Measurements from ENCODE around the gene SLC40A1. TPM values are rescaled to one million over a fixed set of nuclear protein-coding genes. Genes with fewer than 3 reads are reported as not detected.

Gene SLC40A1
- total and polyA plus RNA-seq, 4 donors, result 97.4 to 572 (median 168) TPM

DNA sequence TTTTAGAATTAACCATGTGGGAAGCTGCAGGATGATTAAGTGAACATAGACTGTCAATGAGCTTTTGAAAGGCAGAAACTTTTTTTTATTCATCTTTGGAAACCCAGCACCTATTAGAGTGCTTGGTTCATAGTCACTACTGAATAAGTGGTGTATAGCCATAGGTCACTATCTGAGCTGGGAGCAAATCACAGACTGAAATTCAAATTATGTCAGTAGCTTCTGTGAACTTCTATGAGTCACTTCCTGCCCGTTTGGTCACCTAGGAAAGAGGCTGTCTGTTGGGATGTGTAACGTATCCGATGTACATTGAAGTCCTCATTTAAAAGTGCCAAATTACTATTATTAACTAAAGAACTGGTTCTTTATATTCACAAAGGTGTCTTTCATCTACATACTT lies 20.5 kb upstream of the SLC40A1 start:
- Histone ChIP-seq H3K9ac (ENCODE audit: low read depth in 1 of 2, low read length in 2 of 2) (no peak overlapping the region), H3K4me3 (ENCODE audit: low read depth in 1 of 3, low read length in 3 of 3) (no peak overlapping the region), H3K9me3 (ENCODE audit: control insufficient read depth in 4 of 4, low read length in 3 of 4) (no peaks in the 10 kb centered on the region), H3K27ac (ENCODE audit: low read depth in 1 of 2, low read length in 2 of 2) (no peak overlapping the region), H3K4me1 (ENCODE audit: control insufficient read depth in 4 of 4, insufficient read depth in 4 of 4, low read length in 3 of 4) (no peaks in the 10 kb centered on the region), H3K27me3 (ENCODE audit: control insufficient read depth in 4 of 4, insufficient read depth in 4 of 4, low read length in 3 of 4) (no peaks in the 10 kb centered on the region), H3K36me3 (ENCODE audit: control insufficient read depth in 4 of 4, insufficient read depth in 3 of 4, low read depth in 1 of 4, low read length in 3 of 4) (no peaks in the 10 kb centered on the region)
- TF ChIP-seq HNF4G (IDR thresholded peaks at IDR 0.05), result no peak
- no peak for TF ChIP-seq NR2F2 (IDR thresholded peaks at IDR 0.05)
- no peak for TF ChIP-seq CTCF (IDR thresholded peaks at IDR 0.05; ENCODE audit: low read depth, low read length, missing input control)
- no peak for TF ChIP-seq JUND (IDR thresholded peaks at IDR 0.05)
- TF ChIP-seq, protein P1, sequence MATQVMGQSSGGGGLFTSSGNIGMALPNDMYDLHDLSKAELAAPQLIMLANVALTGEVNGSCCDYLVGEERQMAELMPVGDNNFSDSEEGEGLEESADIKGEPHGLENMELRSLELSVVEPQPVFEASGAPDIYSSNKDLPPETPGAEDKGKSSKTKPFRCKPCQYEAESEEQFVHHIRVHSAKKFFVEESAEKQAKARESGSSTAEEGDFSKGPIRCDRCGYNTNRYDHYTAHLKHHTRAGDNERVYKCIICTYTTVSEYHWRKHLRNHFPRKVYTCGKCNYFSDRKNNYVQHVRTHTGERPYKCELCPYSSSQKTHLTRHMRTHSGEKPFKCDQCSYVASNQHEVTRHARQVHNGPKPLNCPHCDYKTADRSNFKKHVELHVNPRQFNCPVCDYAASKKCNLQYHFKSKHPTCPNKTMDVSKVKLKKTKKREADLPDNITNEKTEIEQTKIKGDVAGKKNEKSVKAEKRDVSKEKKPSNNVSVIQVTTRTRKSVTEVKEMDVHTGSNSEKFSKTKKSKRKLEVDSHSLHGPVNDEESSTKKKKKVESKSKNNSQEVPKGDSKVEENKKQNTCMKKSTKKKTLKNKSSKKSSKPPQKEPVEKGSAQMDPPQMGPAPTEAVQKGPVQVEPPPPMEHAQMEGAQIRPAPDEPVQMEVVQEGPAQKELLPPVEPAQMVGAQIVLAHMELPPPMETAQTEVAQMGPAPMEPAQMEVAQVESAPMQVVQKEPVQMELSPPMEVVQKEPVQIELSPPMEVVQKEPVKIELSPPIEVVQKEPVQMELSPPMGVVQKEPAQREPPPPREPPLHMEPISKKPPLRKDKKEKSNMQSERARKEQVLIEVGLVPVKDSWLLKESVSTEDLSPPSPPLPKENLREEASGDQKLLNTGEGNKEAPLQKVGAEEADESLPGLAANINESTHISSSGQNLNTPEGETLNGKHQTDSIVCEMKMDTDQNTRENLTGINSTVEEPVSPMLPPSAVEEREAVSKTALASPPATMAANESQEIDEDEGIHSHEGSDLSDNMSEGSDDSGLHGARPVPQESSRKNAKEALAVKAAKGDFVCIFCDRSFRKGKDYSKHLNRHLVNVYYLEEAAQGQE (IDR thresholded peaks at IDR 0.05), result no peak
- TF ChIP-seq RAD21 (IDR thresholded peaks at IDR 0.05), result no peak
- TF ChIP-seq, protein P2, sequence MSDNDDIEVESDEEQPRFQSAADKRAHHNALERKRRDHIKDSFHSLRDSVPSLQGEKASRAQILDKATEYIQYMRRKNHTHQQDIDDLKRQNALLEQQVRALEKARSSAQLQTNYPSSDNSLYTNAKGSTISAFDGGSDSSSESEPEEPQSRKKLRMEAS (IDR thresholded peaks at IDR 0.05), result no peak
- 75% methylated on average over 3 of the region's 3 CpGs for WGBS
- no peak for DNase-seq (ENCODE audit: low spot score)

DNA sequence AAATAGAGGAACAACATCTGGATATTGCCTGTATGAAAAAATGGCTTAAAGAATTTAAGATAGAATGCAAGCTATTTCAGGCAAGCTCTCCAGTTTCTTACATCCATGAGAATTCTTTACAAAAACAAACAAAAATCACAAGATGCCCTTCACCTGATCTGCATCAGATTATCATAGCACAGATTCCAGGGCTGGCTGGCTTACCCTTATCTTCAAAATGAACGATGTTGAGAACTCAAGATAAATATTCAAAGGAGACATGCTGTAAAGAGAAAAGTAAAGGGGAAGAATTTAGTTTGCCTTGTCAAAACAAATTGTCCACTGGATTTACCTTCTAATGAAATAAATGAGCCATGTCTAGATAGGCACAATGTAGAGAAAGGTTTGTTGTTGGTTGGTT lies 18.7 kb upstream of the SLC40A1 start:
- no peak overlapping the region for H3K27ac ChIP-seq (ENCODE audit: low read depth in 1 of 2, low read length in 2 of 2)
- H3K4me1 ChIP-seq (ENCODE audit: control insufficient read depth in 4 of 4, insufficient read depth in 4 of 4, low read length in 3 of 4), result no peaks in the 10 kb centered on the region
- H3K9ac ChIP-seq (ENCODE audit: low read depth in 1 of 2, low read length in 2 of 2), result no peak overlapping the region
- H3K9me3 ChIP-seq (ENCODE audit: control insufficient read depth in 4 of 4, low read length in 3 of 4), result no peaks in the 10 kb centered on the region
- no peaks in the 10 kb centered on the region for H3K27me3 ChIP-seq (ENCODE audit: control insufficient read depth in 4 of 4, insufficient read depth in 4 of 4, low read length in 3 of 4)
- 20% methylated on average over 1 of the region's 1 CpG for WGBS
- H3K36me3 ChIP-seq (ENCODE audit: control insufficient read depth in 4 of 4, insufficient read depth in 3 of 4, low read depth in 1 of 4, low read length in 3 of 4), result no peaks in the 10 kb centered on the region
- TF ChIP-seq ATF3 (IDR thresholded peaks at IDR 0.05) (no peak), HNF4G (IDR thresholded peaks at IDR 0.05) (no peak)
- DNase-seq (ENCODE audit: low spot score), result no peak
- no peak overlapping the region for H3K4me3 ChIP-seq (ENCODE audit: low read depth in 1 of 3, low read length in 3 of 3)

GRCh38 chr2:189595417-189595816 lies 14.8 kb upstream of the SLC40A1 start:
- Histone ChIP-seq H3K36me3 (ENCODE audit: control insufficient read depth in 4 of 4, insufficient read depth in 3 of 4, low read depth in 1 of 4, low read length in 3 of 4) (no peaks in the 10 kb centered on the region), H3K27me3 (ENCODE audit: control insufficient read depth in 4 of 4, insufficient read depth in 4 of 4, low read length in 3 of 4) (no peaks in the 10 kb centered on the region), H3K9ac (ENCODE audit: low read depth in 1 of 2, low read length in 2 of 2) (no peak overlapping the region), H3K9me3 (ENCODE audit: control insufficient read depth in 4 of 4, low read length in 3 of 4) (no peaks in the 10 kb centered on the region), H3K4me1 (ENCODE audit: control insufficient read depth in 4 of 4, insufficient read depth in 4 of 4, low read length in 3 of 4) (no peaks in the 10 kb centered on the region), H3K4me3 (ENCODE audit: low read depth in 1 of 3, low read length in 3 of 3) (no peak overlapping the region), H3K27ac (ENCODE audit: low read depth in 1 of 2, low read length in 2 of 2) (no peak overlapping the region)
- no peak for TF ChIP-seq NR2F2 (IDR thresholded peaks at IDR 0.05)
- no peak for TF ChIP-seq CTCF (IDR thresholded peaks at IDR 0.05; ENCODE audit: low read depth, low read length, missing input control)
- no peak for TF ChIP-seq FOXA2 (IDR thresholded peaks at IDR 0.05)
- TF ChIP-seq EGR1 (IDR thresholded peaks at IDR 0.05; ENCODE audit: low read depth in 2 of 2), result no peak
- TF ChIP-seq YY1 (IDR thresholded peaks at IDR 0.05), result no peak
- no peak for TF ChIP-seq FOXA1 (IDR thresholded peaks at IDR 0.05)
- 85% methylated on average over 3 of the region's 3 CpGs for WGBS
- no peak for DNase-seq (ENCODE audit: low spot score)
